Activated CD4-positive, alpha-beta T cell treated with anti-CD3 and anti-CD28 coated beads for 4 hours (primary cell): ENCODE results near the gene MESD.

Source experiments
- DNase-seq, 2 donors: peaks; one replicate each; pipeline ENCODE4 v3.0.0-alpha.2; 2020

Gene MESD

DNA sequence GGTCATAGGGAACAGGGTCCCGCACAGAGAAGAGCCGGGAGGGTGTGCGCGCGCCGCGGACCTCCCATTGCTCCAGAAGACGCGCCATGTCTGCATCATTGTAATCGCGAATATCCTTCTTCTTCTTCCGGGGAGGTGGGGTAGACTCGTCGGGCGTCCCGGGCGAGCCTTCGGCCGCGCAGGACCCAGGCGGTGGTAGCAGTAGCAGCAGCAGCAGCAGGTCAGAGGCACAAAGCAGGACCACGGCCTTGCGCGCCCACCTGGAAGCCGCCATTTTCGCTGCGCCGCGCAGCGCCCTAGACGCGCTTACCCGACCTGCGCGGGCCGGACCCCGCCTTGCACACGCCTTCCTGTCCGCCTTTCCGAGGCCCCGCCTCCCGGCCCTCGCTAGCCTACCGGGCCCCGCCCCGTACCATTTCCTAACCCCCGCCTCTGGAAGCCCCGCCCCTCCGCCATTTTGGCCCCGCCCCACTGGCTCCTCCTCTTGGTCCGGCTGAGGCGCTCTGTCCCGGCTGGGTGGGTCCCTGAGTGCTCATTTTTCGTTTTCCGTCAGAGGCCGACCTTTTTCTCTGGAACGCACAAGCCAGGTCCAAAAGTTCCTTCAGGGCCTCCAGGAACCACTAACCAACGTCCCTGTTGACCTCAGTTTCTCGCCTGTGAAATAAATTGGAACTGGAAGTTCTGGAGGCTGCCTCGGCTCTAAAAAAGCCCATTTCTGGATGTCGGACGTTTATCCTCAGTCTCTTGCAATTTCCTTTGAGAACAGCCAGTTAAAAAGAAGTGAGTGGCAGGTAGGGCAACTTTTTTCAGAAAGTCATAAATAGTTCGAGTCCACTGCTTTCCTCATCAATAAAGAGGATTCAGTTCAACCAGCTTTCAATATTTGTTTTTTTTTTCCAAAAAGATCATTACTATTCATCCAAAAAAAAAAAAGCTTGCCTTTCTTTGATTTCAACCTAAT, at the start of gene MESD:
Gene MESD (minus strand): TSS at position 302 of the 961 bp plus-strand sequence. CDS start 28 bp downstream, at position 274.
- peak; percentile 97 to 98 for DNase-seq

DNA sequence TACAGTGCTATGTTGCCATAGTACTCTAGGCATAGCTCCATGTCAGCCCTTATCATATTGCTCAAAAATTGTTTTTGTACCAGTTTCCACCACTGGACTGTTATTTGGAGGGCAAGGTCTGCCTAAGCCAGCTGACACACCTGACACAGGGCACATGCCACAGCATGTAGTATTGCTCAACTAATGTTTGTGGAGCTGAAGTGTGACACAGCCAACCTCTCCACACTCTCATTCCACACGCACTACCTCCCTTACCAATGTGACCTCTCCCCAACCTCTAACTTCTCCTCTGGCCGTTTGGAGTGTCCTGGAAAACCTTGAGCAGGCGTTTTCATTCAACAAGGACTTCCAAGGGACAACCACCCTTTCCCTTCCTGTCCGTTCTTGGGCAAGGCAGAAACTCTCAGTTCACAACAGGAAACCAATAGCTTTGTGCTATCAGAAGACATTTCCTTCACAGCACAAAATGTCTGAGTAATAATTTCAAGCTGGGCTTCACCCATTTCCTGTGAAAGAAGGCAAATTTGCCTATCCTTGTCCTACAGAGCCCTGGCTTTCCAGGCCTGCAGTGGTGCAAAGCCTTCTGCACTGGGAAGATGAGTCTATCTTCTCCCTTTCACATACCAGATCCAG, 49.5 kb upstream of the MESD start:
- no peak for DNase-seq

- DNase-seq, result no peak
Measured at GRCh38 chr15:81037952-81038743, 48.5 kb upstream of the MESD start.

DNA sequence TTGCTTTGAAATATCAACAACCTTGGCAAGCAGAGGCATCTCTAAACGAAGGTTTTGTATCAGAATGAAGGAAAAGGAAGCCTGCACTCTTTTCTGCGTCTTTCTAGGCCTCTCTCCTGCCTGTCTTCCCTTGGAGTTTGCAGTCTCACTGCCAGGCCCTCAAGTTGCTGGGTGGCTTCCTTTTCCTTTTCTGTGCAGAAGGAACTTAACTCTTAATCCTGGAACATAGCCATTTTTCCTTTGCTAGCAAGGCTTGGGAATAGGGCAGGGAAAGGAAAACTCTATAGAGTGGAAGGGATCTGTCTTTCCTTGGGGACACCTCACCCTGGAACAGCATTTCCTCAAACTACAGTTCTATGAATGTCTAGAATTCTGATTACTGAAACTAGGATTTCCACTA, 43.9 kb upstream of the MESD start:
- DNase-seq, result no peak

- no peak for DNase-seq
Measured at GRCh38 chr15:81032818-81033217, 43.2 kb upstream of the MESD start.

- DNase-seq, result no peak
Measured at GRCh38 chr15:81032355-81032754, 42.7 kb upstream of the MESD start.

DNA sequence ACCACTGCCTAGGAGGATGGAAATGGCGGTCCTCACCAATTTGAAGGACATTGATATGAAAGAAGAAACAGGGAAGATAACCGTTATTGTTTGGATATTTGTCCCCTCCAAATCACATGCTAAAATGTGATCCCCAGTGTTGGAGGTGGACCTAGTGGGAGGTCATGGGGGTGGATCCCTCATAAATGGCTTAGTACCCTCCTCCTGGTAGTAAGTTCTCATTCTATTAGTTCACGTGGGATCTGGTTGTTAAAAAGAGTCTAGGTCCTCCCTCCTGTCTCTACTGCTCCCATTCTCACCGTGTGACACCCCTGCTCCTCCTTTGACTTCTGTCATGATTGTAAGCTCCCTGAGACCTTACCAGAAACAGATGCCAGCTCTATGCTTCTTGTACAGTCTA, 41.6 kb upstream of the MESD start:
- DNase-seq, result no peak

DNA sequence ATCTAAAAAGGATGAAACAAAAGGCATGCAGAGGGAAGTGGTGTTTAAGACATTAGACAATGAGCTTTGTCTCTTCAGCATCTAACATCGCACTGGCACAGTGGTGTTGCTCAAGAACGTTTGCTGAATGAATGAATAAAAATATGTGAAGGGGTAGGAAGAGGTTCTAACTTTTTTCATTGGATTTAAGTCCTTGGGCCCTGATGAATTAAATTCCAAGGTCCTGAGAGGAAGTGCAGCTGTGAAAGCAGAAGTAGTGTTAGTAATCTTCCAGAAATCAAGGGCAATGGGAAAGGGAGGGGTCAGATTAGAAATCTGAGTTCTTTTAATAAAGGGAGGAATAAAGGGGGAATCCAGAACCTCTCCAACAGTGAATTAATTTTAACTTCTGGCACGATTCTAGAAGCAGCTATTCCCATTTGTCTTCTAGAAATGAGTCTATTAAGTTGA, 40.7 kb upstream of the MESD start:
- DNase-seq, result no peak

GRCh38 chr15:81029414-81030300, 40.0 kb upstream of the MESD start:
- no peak for DNase-seq

GRCh38 chr15:81026836-81027599, 37.4 kb upstream of the MESD start:
- DNase-seq, result no peak

GRCh38 chr15:81025721-81026370, 36.2 kb upstream of the MESD start:
- no peak for DNase-seq

- no peak for DNase-seq
Measured at GRCh38 chr15:81024936-81025335, 35.3 kb upstream of the MESD start.

- DNase-seq, result no peak
Measured at GRCh38 chr15:81024265-81024872, 34.8 kb upstream of the MESD start.

DNA sequence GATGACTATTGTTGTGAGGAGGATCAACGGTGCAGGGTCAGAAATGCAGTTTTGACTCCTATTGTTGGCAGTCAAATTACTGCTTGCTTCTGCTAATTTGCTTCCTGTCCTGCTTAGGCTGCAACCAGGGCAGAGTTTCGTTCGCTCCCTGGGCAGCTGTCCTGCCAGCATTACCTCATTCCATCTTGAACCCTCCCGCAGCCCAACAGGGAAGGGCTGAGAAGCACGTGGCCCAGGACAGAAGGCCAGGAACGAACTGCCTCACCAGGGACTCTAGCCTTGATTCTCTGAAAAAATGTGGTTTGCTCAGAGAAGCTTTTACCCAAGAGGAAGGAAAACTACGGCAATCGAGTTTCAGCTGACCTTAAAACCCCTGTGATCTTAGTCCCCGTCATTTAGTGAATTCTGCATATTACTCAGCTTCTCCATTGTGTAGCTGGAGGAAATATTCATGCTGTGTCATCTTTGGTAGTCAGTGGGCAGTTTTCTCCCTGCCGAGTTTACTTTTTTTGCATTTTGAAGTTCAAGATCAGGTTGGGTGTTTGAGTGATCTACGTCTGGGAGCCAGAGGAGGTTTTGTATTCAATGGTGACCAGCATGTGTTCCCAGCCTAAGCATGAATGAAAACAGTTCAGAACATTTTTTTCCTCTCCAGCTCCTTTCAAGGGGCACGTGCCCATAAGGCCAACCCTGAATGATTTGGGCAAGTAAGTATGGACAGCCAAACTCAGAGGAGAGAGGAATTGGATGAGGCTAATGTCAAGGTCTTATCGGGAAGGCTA, 34.1 kb upstream of the MESD start:
- no peak for DNase-seq

DNA sequence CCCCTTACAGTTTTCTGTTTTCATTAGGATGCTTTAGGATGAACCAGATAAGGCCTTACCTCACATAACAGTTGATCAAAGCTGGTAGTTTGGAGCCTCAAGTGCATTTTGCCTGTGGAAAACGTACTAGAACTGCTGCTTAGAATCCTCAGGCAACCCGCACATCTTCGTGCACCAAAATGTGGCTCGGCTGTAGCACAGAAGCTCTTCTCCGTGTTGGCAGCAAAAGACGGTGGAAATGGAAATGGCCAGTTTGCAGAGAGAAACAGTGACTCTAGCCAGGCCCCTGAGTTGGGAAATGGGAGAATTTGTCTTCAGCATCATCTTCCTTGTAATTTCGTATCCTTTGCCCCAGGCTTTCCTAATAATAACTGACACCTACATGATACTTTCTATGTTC, 31.7 kb upstream of the MESD start:
- DNase-seq, result no peak

- no peak for DNase-seq
Measured at GRCh38 chr15:81018197-81018596, 28.6 kb upstream of the MESD start.

GRCh38 chr15:81016489-81017068, 27.0 kb upstream of the MESD start:
- DNase-seq, result no peak

GRCh38 chr15:81015621-81016488, 26.2 kb upstream of the MESD start:
- DNase-seq, result no peak
